ENCODE measurements around the gene CBX7.

Gene CBX7

GRCh38 chr22:39146256-39147101, 6.0 kb downstream of the CBX7 start:
- no peak for DNase-seq

- peak; percentile 90 for DNase-seq
These were observed 8.2 kb downstream of the CBX7 start for GRCh38 chr22:39144101-39144767.

- no peak for DNase-seq
These were observed 10.3 kb downstream of the CBX7 start for GRCh38 chr22:39142088-39142680.

GRCh38 chr22:39139933-39140332, 12.5 kb downstream of the CBX7 start:
- DNase-seq: no peak

- DNase-seq: no peak
These were observed 14.0 kb downstream of the CBX7 start for GRCh38 chr22:39138357-39138997.

GRCh38 chr22:39136317-39136716, 16.2 kb downstream of the CBX7 start:
- DNase-seq: no peak

GRCh38 chr22:39135092-39135896, 17.2 kb downstream of the CBX7 start:
- peak; percentile 81 for DNase-seq

GRCh38 chr22:39134366-39135091, 18.0 kb downstream of the CBX7 start:
- no peak for DNase-seq

- no peak for DNase-seq
These were observed 18.6 kb downstream of the CBX7 start for GRCh38 chr22:39133871-39134270.

- no peak for DNase-seq
These were observed 19.5 kb downstream of the CBX7 start for GRCh38 chr22:39132871-39133524.

- no peak for DNase-seq
These were observed 20.2 kb downstream of the CBX7 start for GRCh38 chr22:39132281-39132680.

- no peak for DNase-seq
These were observed 21.3 kb downstream of the CBX7 start for GRCh38 chr22:39130892-39131855.

GRCh38 chr22:39130152-39130704, 22.3 kb downstream of the CBX7 start:
- DNase-seq: no peak

- no peak for DNase-seq
These were observed 22.7 kb downstream of the CBX7 start for GRCh38 chr22:39129746-39130145.

- no peak for DNase-seq
These were observed 23.4 kb downstream of the CBX7 start for GRCh38 chr22:39129081-39129480.

- DNase-seq: peak; percentile 91
These were observed 24.0 kb downstream of the CBX7 start for GRCh38 chr22:39128508-39128907.

- peak; percentile 75 for DNase-seq
These were observed 26.9 kb downstream of the CBX7 start for GRCh38 chr22:39125622-39126021.

GRCh38 chr22:39123751-39124581, 28.5 kb downstream of the CBX7 start:
- DNase-seq: no peak
